Stomach (tissue), 4 donors: Measurements from ENCODE around the gene SHANK1.

Experiments used
- POLR2A ChIP-seq, 4 donors: fragments of 450-650 bp; IDR thresholded peaks; one replicate each; pipeline ENCODE4 v1.6.1; 2016; ENCODE audit warnings: antibody characterized with exemption in 4 of 4, control low read depth in 2 of 4, mild to moderate bottlenecking in 1 of 4, moderate library complexity in 1 of 4
- TF ChIP-seq, protein P1 (sequence below), 7 experiments: fragments of 450-650 bp in 4 of 7; fragments of 200-600 bp in 3 of 7; sonication (generic) in 3 of 7; IDR thresholded peaks; one replicate each; pipeline ENCODE4 v1.5.1; 2016 to 2019; ENCODE audit warnings: antibody characterized with exemption in 7 of 7, control low read depth in 2 of 7, mild to moderate bottlenecking in 1 of 7

- TF ChIP-seq, protein P1, sequence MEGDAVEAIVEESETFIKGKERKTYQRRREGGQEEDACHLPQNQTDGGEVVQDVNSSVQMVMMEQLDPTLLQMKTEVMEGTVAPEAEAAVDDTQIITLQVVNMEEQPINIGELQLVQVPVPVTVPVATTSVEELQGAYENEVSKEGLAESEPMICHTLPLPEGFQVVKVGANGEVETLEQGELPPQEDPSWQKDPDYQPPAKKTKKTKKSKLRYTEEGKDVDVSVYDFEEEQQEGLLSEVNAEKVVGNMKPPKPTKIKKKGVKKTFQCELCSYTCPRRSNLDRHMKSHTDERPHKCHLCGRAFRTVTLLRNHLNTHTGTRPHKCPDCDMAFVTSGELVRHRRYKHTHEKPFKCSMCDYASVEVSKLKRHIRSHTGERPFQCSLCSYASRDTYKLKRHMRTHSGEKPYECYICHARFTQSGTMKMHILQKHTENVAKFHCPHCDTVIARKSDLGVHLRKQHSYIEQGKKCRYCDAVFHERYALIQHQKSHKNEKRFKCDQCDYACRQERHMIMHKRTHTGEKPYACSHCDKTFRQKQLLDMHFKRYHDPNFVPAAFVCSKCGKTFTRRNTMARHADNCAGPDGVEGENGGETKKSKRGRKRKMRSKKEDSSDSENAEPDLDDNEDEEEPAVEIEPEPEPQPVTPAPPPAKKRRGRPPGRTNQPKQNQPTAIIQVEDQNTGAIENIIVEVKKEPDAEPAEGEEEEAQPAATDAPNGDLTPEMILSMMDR (IDR thresholded peaks at IDR 0.05), result no peak
- no peak for TF ChIP-seq POLR2A (IDR thresholded peaks at IDR 0.05)
Observed at GRCh38 chr19:50624949-50625600, 94.5 kb downstream of the SHANK1 start.
